ENCODE results near the gene SELENOO.
A peak's percentile ranks its signal among the peaks of the same experiment; 100 is the strongest.

Gene SELENOO

DNA sequence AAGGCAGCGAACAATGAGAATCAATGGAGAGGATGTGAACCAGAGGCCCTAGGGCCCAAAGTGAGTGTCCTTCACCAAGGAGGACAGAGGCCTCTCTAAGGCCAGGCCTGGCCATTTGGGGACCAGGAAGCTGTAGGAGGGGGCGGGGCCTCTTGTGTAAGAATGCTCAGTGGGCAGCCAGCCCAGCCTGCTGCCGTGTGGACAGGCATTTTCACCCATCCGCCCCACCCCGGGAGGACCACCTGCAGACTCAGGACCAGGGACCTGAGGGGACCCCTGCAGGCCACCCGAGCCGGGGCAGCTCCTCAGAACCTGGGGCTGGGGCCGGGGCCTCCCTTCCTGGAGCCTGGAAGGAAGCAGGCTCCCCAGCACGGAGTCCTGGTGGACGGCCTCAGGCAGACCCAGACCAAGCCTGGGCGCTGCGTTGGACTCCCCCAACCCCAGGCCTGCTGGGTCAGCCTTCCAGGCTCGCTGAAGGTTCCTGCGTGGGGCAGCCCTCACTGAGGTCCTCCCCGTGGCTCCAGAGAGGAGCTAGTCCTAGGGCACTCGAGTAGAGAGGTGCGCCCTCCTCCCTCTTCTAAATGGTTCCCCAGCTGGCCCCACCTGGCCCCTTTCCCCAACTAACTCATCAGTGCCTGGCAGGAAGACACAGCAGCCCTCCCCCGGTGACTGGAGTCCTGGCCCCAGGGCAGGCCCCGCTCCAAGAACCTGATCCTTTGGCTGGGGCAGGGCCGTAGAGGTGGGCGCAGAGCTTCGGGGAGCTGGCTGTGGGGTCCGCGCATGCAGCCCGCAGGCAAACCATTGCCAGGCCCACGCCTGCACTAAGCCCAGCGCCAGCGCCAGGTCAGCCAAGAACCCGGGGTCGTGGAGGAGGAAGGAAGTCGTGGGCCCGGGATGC, 16.6 kb upstream of the SELENOO start:
- H3K36me3 ChIP-seq, result no peaks in the 10 kb centered on the region
- intact Hi-C loops (cut with DNase I; ENCODE audit: low total_unique reads), result loop anchor here (5.0 kb wide), 1 partner anchor 327 kb away; no protein-coding TSS in a partner anchor
- peaks cover 0 to 17% of the 10 kb centered on the region in 2 donors for H3K27me3 ChIP-seq
- DNase-seq, result peak; percentile 68 to 85
- peaks cover 0 to 50% (median 25%) of the 10 kb centered on the region in 4 donors for H3K4me1 ChIP-seq
- no peak for TF ChIP-seq CTCF (IDR thresholded peaks at IDR 0.05)
- H3K27ac ChIP-seq, result peak overlapping the region in 1 of 2 donors; percentile 52
- H3K4me3 ChIP-seq, result peak overlapping the region; percentile 75 to 78
- H3K9me3 ChIP-seq, result no peaks in the 10 kb centered on the region

DNA sequence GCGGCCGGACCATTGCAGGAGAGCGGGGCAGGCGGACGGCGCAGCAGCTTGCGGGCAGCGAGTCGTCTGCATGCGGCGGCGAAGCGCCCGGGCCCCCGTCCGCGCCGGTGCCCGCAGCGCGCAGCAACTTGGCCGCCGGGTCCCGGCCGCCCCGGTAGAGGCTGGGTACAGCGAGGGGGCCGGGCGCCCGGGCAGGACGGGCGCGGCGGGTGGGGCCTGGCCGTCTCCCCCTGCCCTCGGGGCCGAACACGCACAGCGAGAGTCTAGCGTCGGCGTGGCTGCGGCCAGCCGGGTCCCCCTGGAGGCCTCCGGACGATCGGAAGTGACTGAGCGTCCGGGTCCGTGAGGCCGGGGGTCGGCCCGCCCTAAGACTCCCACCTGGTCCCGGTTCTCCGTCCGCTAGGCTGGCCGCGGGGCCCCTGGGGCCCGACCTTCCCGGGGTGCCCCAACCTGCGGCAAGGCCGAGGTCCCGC, 15.9 kb upstream of the SELENOO start:
- Histone ChIP-seq H3K27ac (peak overlapping the region; percentile 52 to 65), H3K4me1 (peaks cover 0 to 57% (median 32%) of the 10 kb centered on the region in 4 donors), H3K36me3 (no peaks in the 10 kb centered on the region), H3K27me3 (peaks cover 0 to 11% of the 10 kb centered on the region in 2 donors), H3K4me3 (peak overlapping the region; percentile 75 to 78), H3K9me3 (no peaks in the 10 kb centered on the region)
- intact Hi-C loops (cut with DNase I; ENCODE audit: low total_unique reads), result loop anchor here (5.0 kb wide), 1 partner anchor 328 kb away; no protein-coding TSS in a partner anchor
- no peak for TF ChIP-seq CTCF (IDR thresholded peaks at IDR 0.05)
- no peak for DNase-seq

- H3K27me3 ChIP-seq, result peaks cover 0 to 5% of the 10 kb centered on the region in 2 donors
- peak within 1 kb of the TSS; percentile 75 to 78 for H3K4me3 ChIP-seq
- no peaks in the 10 kb centered on the region for H3K36me3 ChIP-seq
- H3K4me1 ChIP-seq, result peaks cover 0 to 63% (median 38%) of the 10 kb centered on the region in 4 donors
- intact Hi-C loops (cut with DNase I; ENCODE audit: low total_unique reads), result no loop called here
- no peak for TF ChIP-seq CTCF (IDR thresholded peaks at IDR 0.05)
- H3K27ac ChIP-seq, result peak within 1 kb of the TSS; percentile 59 to 70
- peak; percentile 83 to 92 for DNase-seq
- no peaks in the 10 kb centered on the region for H3K9me3 ChIP-seq
These were observed 15.3 kb upstream of the SELENOO start, which contains the start of gene TRABD for GRCh38 chr22:50185375-50186087. TSS of gene TRABD (plus strand) at chr22:50185913. CDS start at chr22:50193061, 7,148 bp downstream.

- Histone ChIP-seq H3K4me1 (peaks cover 0 to 70% (median 44%) of the 10 kb centered on the region in 4 donors), H3K27ac (peak overlapping the region; percentile 59 to 70), H3K27me3 (no peaks in the 10 kb centered on the region), H3K36me3 (no peaks in the 10 kb centered on the region), H3K4me3 (peak overlapping the region; percentile 75 to 78), H3K9me3 (no peaks in the 10 kb centered on the region)
- DNase-seq, result no peak
- no peak for TF ChIP-seq CTCF (IDR thresholded peaks at IDR 0.05)
- intact Hi-C loops (cut with DNase I; ENCODE audit: low total_unique reads), result no loop called here
These were observed 14.6 kb upstream of the SELENOO start for GRCh38 chr22:50186181-50186714.

DNA sequence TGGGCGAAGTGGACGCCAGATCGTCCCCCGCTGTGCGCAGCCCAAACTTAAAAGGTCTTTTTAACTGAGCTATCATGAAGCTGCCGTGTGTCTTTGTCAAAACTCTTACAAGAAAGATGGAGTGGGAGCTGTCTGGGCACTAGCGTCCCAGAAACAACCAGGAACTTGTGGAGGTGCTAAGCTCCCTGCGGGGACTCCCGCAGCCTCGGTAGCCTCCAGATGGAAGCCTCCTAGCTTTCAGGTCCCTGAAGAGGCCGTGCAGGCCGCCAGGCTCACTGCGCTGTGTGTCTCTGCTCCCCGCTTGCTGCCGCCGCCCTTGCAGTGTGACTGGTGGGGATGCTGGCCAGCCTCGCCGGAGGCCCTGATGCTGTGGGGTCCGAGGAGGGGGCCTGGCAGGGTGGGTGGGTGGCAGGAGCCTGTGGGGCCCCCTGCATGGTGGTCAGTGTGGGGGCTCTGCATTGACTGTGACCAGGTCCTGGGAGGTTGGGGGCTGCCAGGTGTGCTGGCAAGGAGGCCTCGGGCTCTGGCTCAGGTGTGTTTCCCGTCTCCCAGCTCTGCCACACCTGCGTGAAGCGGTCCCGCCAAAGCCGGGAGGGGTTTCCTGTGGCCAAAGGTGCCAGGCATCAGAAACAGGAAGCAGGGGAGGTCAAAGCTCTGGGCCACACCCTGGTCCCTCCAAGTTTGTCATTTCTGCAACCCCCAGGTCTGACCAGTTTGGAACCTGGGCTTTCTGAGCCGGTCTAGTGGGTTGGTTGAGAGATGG, 13.9 kb upstream of the SELENOO start:
- no peak for DNase-seq
- intact Hi-C loops (cut with DNase I; ENCODE audit: low total_unique reads), result no loop called here
- Histone ChIP-seq H3K4me1 (peaks cover 0 to 76% (median 44%) of the 10 kb centered on the region in 4 donors), H3K9me3 (no peaks in the 10 kb centered on the region), H3K36me3 (no peaks in the 10 kb centered on the region), H3K4me3 (peak overlapping the region; percentile 75 to 78), H3K27ac (peak overlapping the region in 1 of 2 donors; percentile 70), H3K27me3 (no peaks in the 10 kb centered on the region)
- TF ChIP-seq CTCF (IDR thresholded peaks at IDR 0.05), result no peak
